ENCODE data around the gene IGFBPL1. TPM values are rescaled to one million over a fixed set of nuclear protein-coding genes. Genes with fewer than 3 reads are reported as not detected.

Gene IGFBPL1
- total RNA-seq, 1 donor from 2014 or later = not detected

GRCh38 chr9:38423273-38423972 is 831 bp downstream of the IGFBPL1 start:
- intact Hi-C loops (cut with DNase I) = loop anchor here (10.0 kb wide), 1 partner anchor 49 kb away; no protein-coding TSS in a partner anchor

DNA sequence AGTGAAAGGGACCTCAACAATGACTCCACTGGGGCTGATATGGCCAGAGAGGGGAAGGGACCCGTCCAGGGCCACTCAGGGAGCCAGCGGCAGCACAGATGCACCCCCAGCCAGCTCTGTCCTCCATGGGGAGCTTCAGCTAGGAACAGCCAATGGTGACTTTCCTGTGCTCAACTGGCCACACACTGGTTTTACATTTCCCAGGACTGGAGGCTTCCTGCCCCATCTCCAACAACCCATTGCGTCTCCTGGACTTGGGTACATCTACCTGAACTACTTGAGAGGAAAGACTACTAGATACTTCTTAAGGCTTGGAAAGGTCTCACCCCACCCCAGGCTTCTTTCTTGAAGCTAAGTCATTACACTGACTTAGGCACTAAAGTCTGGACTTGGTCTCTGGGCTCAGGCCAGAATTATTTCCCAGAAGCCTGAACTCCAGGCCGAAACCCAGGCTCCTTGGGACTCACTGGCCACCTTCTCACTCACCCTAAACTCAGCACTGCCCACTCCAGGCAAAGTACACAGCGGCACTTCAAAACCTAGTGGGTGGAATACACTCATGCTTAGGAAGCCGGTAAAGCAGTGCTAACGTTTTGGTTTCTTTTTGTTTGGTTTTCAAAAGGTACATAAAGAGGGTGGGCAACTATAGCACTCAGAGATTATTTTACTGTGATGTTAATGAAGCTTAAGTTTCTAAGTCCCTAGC is 1.5 kb downstream of the IGFBPL1 start:
- H3K4me3 ChIP-seq = no peak overlapping the region
- no peaks in the 10 kb centered on the region for H3K36me3 ChIP-seq
- no peaks in the 10 kb centered on the region for H3K4me1 ChIP-seq
- H3K27ac ChIP-seq = no peak overlapping the region
- no peak for DNase-seq (ENCODE audit: extremely low spot score in 2 of 2)
- no peaks in the 10 kb centered on the region for H3K9me3 ChIP-seq
- intact Hi-C loops (cut with DNase I) = loop anchor here (10.0 kb wide), 1 partner anchor 48 kb away; no protein-coding TSS in a partner anchor
- no peaks in the 10 kb centered on the region for H3K27me3 ChIP-seq
- TF ChIP-seq POLR2A (IDR thresholded peaks at IDR 0.05) (no peak), POLR2AphosphoS5 (IDR thresholded peaks at IDR 0.05; ENCODE audit: insufficient read depth in 1 of 2, low read depth in 1 of 2) (no peak)
- TF ChIP-seq, protein P1, sequence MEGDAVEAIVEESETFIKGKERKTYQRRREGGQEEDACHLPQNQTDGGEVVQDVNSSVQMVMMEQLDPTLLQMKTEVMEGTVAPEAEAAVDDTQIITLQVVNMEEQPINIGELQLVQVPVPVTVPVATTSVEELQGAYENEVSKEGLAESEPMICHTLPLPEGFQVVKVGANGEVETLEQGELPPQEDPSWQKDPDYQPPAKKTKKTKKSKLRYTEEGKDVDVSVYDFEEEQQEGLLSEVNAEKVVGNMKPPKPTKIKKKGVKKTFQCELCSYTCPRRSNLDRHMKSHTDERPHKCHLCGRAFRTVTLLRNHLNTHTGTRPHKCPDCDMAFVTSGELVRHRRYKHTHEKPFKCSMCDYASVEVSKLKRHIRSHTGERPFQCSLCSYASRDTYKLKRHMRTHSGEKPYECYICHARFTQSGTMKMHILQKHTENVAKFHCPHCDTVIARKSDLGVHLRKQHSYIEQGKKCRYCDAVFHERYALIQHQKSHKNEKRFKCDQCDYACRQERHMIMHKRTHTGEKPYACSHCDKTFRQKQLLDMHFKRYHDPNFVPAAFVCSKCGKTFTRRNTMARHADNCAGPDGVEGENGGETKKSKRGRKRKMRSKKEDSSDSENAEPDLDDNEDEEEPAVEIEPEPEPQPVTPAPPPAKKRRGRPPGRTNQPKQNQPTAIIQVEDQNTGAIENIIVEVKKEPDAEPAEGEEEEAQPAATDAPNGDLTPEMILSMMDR (IDR thresholded peaks at IDR 0.05) = no peak

More at GRCh38 chr9:38423273-38423972, 831 bp downstream of the IGFBPL1 start:
- H3K27ac ChIP-seq = no peak overlapping the region
- TF ChIP-seq POLR2A (IDR thresholded peaks at IDR 0.05) = no peak
- TF ChIP-seq, protein P1 (IDR thresholded peaks at IDR 0.05) = no peak
- no peak for TF ChIP-seq POLR2AphosphoS5 (IDR thresholded peaks at IDR 0.05; ENCODE audit: insufficient read depth in 1 of 2, low read depth in 1 of 2)
- no peaks in the 10 kb centered on the region for H3K27me3 ChIP-seq
- no peaks in the 10 kb centered on the region for H3K4me1 ChIP-seq
- DNase-seq (ENCODE audit: extremely low spot score in 2 of 2) = no peak
- no peaks in the 10 kb centered on the region for H3K36me3 ChIP-seq
- peak overlapping the region; percentile 16 to 52 for H3K4me3 ChIP-seq
- no peaks in the 10 kb centered on the region for H3K9me3 ChIP-seq

DNA sequence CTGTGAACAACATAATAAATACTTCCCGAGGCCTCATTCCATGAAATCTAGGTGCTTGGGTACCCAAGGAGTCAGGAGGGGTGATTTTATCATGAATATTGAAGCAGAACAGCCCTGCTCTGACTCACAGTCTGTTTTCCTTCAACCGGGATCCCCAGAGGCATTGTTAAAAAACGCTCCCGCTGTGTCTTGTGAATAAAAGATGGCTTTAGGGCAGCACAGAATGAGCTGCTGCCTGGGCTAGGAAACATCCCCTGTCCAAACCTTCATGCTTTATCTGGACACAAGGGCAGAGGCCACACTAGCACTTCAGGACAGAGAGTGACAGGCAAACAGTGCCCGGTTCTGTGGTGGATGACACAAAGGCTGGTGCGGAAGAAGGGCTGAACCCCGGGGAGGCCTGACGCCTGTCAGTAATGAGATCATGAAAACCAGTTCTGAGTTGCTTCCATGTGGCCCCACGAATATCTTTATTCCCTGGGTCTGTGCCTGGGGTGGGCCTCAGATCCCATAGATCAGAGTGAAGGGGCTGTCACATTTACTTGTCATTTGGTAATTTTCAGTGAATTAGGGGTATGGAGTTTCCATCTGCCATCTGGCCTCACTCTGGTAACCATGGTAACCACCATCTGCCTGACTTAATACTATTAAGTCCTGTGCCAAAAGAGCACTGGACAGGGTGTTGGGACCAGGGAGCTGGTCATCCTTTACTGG is 2.6 kb downstream of the IGFBPL1 start:
- intact Hi-C loops (cut with DNase I) = loop anchor here (10.0 kb wide), 1 partner anchor 47 kb away; no protein-coding TSS in a partner anchor
- no peak for DNase-seq (ENCODE audit: extremely low spot score in 2 of 2)
- H3K36me3 ChIP-seq = no peaks in the 10 kb centered on the region
- TF ChIP-seq, protein P1 (IDR thresholded peaks at IDR 0.05) = no peak
- TF ChIP-seq POLR2A (IDR thresholded peaks at IDR 0.05) = no peak
- TF ChIP-seq POLR2AphosphoS5 (IDR thresholded peaks at IDR 0.05; ENCODE audit: insufficient read depth in 1 of 2, low read depth in 1 of 2) = no peak
- no peaks in the 10 kb centered on the region for H3K9me3 ChIP-seq
- H3K27me3 ChIP-seq = no peaks in the 10 kb centered on the region
- H3K4me3 ChIP-seq = no peak overlapping the region
- no peak overlapping the region for H3K27ac ChIP-seq
- H3K4me1 ChIP-seq = no peaks in the 10 kb centered on the region

- H3K27me3 ChIP-seq = no peaks in the 10 kb centered on the region
- H3K27ac ChIP-seq = no peak overlapping the region
- TF ChIP-seq, protein P1 (IDR thresholded peaks at IDR 0.05) = no peak
- no peak for TF ChIP-seq POLR2AphosphoS5 (IDR thresholded peaks at IDR 0.05; ENCODE audit: insufficient read depth in 1 of 2, low read depth in 1 of 2)
- no peak for TF ChIP-seq POLR2A (IDR thresholded peaks at IDR 0.05)
- H3K4me3 ChIP-seq = no peak overlapping the region
- no peaks in the 10 kb centered on the region for H3K36me3 ChIP-seq
- no peaks in the 10 kb centered on the region for H3K4me1 ChIP-seq
- H3K9me3 ChIP-seq = no peaks in the 10 kb centered on the region
- no peak for DNase-seq (ENCODE audit: extremely low spot score in 2 of 2)
- intact Hi-C loops (cut with DNase I) = loop anchor here (10.0 kb wide), 1 partner anchor 514 kb away; the partner anchor contains the start of gene SLC25A51
Observed at GRCh38 chr9:38419181-38419580, 5.1 kb downstream of the IGFBPL1 start.

Measured in vagina (tissue), 2 donors.